KMS-11 (cell line): ENCODE data around the gene IFNGR2.

Experiments used
- H2AFZ ChIP-seq: fragments of 200-600 bp; sonication (generic); 2 replicates; pipeline ENCODE4 v1.6.1; 2016; ENCODE audit warnings: antibody characterized with exemption, mixed run types, low read depth
- H3K27ac ChIP-seq: fragments of 200-600 bp; sonication (generic); 2 replicates; pipeline ENCODE4 v1.6.1; 2016; ENCODE audit warnings: mild to moderate bottlenecking, mixed run types
- H3K27me3 ChIP-seq: fragments of 200-600 bp; sonication (generic); 2 replicates; pipeline ENCODE4 v1.6.1; 2017; ENCODE audit warnings: mild to moderate bottlenecking, low read depth, mixed run types, moderate library complexity; ENCODE audit not compliant: insufficient read depth
- H3K36me3 ChIP-seq: fragments of 200-600 bp; sonication (generic); 2 replicates; pipeline ENCODE4 v1.6.1; 2017; ENCODE audit warnings: mild to moderate bottlenecking, mixed run types; ENCODE audit not compliant: insufficient read depth
- H3K4me1 ChIP-seq: fragments of 200-600 bp; sonication (generic); 2 replicates; pipeline ENCODE4 v1.6.1; 2016; ENCODE audit warnings: mild to moderate bottlenecking, low read depth, mixed run types; ENCODE audit not compliant: poor library complexity, severe bottlenecking
- H3K4me2 ChIP-seq: fragments of 200-600 bp; sonication (generic); 2 replicates; pipeline ENCODE4 v1.7.0; 2016; ENCODE audit warnings: mild to moderate bottlenecking, mixed run types
- H3K4me3 ChIP-seq: fragments of 200-600 bp; sonication (generic); IDR thresholded peaks from 2 replicates; pipeline ENCODE4 v1.6.1; 2017; ENCODE audit warnings: low read depth, low read length, mixed read lengths; ENCODE audit not compliant: insufficient read depth
- H3K79me2 ChIP-seq: fragments of 200-600 bp; sonication (generic); 2 replicates; pipeline ENCODE4 v1.6.1; 2016; ENCODE audit warnings: low read depth, mixed run types; ENCODE audit not compliant: insufficient read depth
- H3K9ac ChIP-seq: fragments of 200-600 bp; sonication (generic); 2 replicates; pipeline ENCODE4 v1.6.1; 2016; ENCODE audit warnings: mild to moderate bottlenecking, mixed run types
- H4K20me1 ChIP-seq: fragments of 200-600 bp; sonication (generic); 2 replicates; pipeline ENCODE4 v1.6.1; 2016; ENCODE audit warnings: mild to moderate bottlenecking, mixed run types; ENCODE audit not compliant: insufficient read depth
- CTCF ChIP-seq: fragments of 200-600 bp; sonication (generic); conservative IDR thresholded peaks from 2 replicates; pipeline ENCODE4 v1.6.1; 2017; ENCODE audit warnings: low read depth, mild to moderate bottlenecking, antibody characterized with exemption, low read length, moderate library complexity, mixed read lengths

Gene IFNGR2

GRCh38 chr21:33373451-33373850 lies 29.8 kb upstream of the IFNGR2 start:
- no peak overlapping the region for H2AFZ ChIP-seq
- no peaks in the 10 kb centered on the region for H3K36me3 ChIP-seq
- no peaks in the 10 kb centered on the region for H3K79me2 ChIP-seq
- TF ChIP-seq CTCF, result no peak
- no peaks in the 10 kb centered on the region for H3K27me3 ChIP-seq
- H3K27ac ChIP-seq, result no peak overlapping the region
- H3K4me1 ChIP-seq, result peaks cover 21% of the 10 kb centered on the region
- H4K20me1 ChIP-seq, result no peaks in the 10 kb centered on the region
- no peak overlapping the region for H3K9ac ChIP-seq
- H3K4me3 ChIP-seq, result no peak overlapping the region
- H3K4me2 ChIP-seq, result no peak overlapping the region

- Histone ChIP-seq H3K9ac (no peak overlapping the region), H3K79me2 (no peaks in the 10 kb centered on the region), H3K4me3 (no peak overlapping the region), H3K4me2 (0 out of 2 replicates have a peak overlapping the region, but pooled peaks have one; percentile 10), H3K36me3 (no peaks in the 10 kb centered on the region), H3K27me3 (no peaks in the 10 kb centered on the region), H3K4me1 (peaks cover 21% of the 10 kb centered on the region), H4K20me1 (no peaks in the 10 kb centered on the region), H2AFZ (no peak overlapping the region), H3K27ac (no peak overlapping the region; the same call in 1 of the 2 replicates)
- TF ChIP-seq CTCF, result no peak
Measured at GRCh38 chr21:33374080-33374449, 29.1 kb upstream of the IFNGR2 start.

- TF ChIP-seq CTCF, result peak; percentile 76
- Histone ChIP-seq H3K9ac (no peak overlapping the region), H3K4me3 (no peak overlapping the region), H3K27me3 (no peaks in the 10 kb centered on the region), H3K36me3 (no peaks in the 10 kb centered on the region), H3K79me2 (no peaks in the 10 kb centered on the region), H3K27ac (no peak overlapping the region; the same call in 1 of the 2 replicates), H3K4me2 (0 out of 2 replicates have a peak overlapping the region, but pooled peaks have one; percentile 10), H4K20me1 (no peaks in the 10 kb centered on the region), H3K4me1 (peaks cover 21% of the 10 kb centered on the region), H2AFZ (peak overlapping the region; percentile 11; the same call in 1 of the 2 replicates)
Measured at GRCh38 chr21:33374450-33375096, 28.6 kb upstream of the IFNGR2 start.

- no peak for TF ChIP-seq CTCF
- no peak overlapping the region for H3K4me2 ChIP-seq
- H3K4me1 ChIP-seq, result peaks cover 25% of the 10 kb centered on the region
- H3K9ac ChIP-seq, result no peak overlapping the region
- no peaks in the 10 kb centered on the region for H3K79me2 ChIP-seq
- H3K36me3 ChIP-seq, result no peaks in the 10 kb centered on the region
- no peak overlapping the region for H3K4me3 ChIP-seq
- H3K27me3 ChIP-seq, result no peaks in the 10 kb centered on the region
- H3K27ac ChIP-seq, result no peak overlapping the region
- peak overlapping the region; percentile 11; the same call in 1 of the 2 replicates for H2AFZ ChIP-seq
- no peaks in the 10 kb centered on the region for H4K20me1 ChIP-seq
Measured at GRCh38 chr21:33375101-33375644, 28.0 kb upstream of the IFNGR2 start.
